ENCODE measurements around the gene SEMA5A. TPM values are rescaled to one million over a fixed set of nuclear protein-coding genes. Genes with fewer than 3 reads are reported as not detected.

Gene SEMA5A
- total and polyA plus RNA-seq, 2 of the 13 experiments (the other 11 are each of a cell fraction or from before 2014, with no cell fraction given) = 0.01 TPM; not detected in 1

DNA sequence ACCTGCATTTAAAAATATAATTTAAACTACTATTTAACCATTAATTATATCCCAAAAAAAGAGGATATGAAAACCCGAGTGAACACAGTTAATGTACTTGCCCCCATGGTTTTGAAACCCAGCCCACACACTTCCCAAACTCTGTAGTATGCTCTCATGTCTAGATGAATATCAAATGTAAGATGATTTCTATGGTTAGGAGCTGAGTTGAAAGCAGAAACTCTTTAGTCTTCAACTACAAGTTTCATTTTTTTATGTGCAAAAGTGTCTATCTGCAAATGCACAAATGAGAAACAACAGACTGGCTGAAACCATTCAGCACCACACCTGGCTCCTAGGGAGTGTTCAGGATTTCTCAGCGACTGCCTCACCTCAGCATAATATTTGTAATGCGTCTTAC lies 183.3 kb downstream of the SEMA5A start:
- CTCF ChIA-PET (ENCODE audit: low intra/inter-chr PET ratio, low total read pairs) = interaction anchor here (1.7 kb wide), 1 partner anchor 181 kb away, joined by 4 read pairs; no protein-coding TSS in a partner anchor
- TF ChIP-seq KAT7 (CRISPR knock-in tag; IDR thresholded peaks at IDR 0.05; ENCODE audit: borderline replicate concordance) (no peak), ZNF296 (CRISPR knock-in tag; conservative IDR thresholded peaks at IDR 0.05) (no peak), ZKSCAN8 (CRISPR knock-in tag; IDR thresholded peaks at IDR 0.05; ENCODE audit: borderline replicate concordance) (no peak), CEBPB (IDR thresholded peaks at IDR 0.05; ENCODE audit: borderline replicate concordance, low read depth, low read length) (no peak), XRCC5 (optimal IDR thresholded peaks at IDR 0.05; ENCODE audit: low read length) (no peak), ZNF234 (CRISPR knock-in tag; conservative IDR thresholded peaks at IDR 0.05) (no peak), SALL2 (CRISPR knock-in tag; IDR thresholded peaks at IDR 0.05) (no peak), ZNF143 (CRISPR knock-in tag; IDR thresholded peaks at IDR 0.05) (no peak), TAF15 (IDR thresholded peaks at IDR 0.05; ENCODE audit: low read depth, low read length, poor library complexity, severe bottlenecking) (no peak), CBX2 (IDR thresholded peaks at IDR 0.05; ENCODE audit: low read depth, low read length) (no peak), CBX2 (CRISPR knock-in tag; IDR thresholded peaks at IDR 0.05; ENCODE audit: low read depth) (no peak)
- TF ChIP-seq, protein P1, sequence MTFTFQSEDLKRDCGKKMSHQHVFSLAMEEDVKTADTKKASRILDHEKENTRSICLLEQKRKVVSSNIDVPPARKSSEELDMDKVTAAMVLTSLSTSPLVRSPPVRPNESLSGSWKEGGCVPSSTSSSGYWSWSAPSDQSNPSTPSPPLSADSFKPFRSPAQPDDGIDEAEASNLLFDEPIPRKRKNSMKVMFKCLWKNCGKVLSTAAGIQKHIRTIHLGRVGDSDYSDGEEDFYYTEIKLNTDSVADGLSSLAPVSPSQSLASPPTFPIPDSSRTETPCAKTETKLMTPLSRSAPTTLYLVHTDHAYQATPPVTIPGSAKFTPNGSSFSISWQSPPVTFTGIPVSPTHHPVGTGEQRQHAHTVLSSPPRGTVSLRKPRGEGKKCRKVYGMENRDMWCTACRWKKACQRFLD (CRISPR knock-in tag; IDR thresholded peaks at IDR 0.05; ENCODE audit: borderline replicate concordance) = no peak
- TF ChIP-seq, protein P2, sequence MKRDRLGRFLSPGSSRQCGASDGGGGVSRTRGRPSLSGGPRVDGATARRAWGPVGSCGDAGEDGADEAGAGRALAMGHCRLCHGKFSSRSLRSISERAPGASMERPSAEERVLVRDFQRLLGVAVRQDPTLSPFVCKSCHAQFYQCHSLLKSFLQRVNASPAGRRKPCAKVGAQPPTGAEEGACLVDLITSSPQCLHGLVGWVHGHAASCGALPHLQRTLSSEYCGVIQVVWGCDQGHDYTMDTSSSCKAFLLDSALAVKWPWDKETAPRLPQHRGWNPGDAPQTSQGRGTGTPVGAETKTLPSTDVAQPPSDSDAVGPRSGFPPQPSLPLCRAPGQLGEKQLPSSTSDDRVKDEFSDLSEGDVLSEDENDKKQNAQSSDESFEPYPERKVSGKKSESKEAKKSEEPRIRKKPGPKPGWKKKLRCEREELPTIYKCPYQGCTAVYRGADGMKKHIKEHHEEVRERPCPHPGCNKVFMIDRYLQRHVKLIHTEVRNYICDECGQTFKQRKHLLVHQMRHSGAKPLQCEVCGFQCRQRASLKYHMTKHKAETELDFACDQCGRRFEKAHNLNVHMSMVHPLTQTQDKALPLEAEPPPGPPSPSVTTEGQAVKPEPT (CRISPR knock-in tag; IDR thresholded peaks at IDR 0.05; ENCODE audit: low read depth) = no peak
- TF ChIP-seq, protein P3, sequence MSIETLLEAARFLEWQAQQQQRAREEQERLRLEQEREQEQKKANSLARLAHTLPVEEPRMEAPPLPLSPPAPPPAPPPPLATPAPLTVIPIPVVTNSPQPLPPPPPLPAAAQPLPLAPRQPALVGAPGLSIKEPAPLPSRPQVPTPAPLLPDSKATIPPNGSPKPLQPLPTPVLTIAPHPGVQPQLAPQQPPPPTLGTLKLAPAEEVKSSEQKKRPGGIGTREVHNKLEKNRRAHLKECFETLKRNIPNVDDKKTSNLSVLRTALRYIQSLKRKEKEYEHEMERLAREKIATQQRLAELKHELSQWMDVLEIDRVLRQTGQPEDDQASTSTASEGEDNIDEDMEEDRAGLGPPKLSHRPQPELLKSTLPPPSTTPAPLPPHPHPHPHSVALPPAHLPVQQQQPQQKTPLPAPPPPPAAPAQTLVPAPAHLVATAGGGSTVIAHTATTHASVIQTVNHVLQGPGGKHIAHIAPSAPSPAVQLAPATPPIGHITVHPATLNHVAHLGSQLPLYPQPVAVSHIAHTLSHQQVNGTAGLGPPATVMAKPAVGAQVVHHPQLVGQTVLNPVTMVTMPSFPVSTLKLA (IDR thresholded peaks at IDR 0.05) = no peak
- TF ChIP-seq, protein P4, sequence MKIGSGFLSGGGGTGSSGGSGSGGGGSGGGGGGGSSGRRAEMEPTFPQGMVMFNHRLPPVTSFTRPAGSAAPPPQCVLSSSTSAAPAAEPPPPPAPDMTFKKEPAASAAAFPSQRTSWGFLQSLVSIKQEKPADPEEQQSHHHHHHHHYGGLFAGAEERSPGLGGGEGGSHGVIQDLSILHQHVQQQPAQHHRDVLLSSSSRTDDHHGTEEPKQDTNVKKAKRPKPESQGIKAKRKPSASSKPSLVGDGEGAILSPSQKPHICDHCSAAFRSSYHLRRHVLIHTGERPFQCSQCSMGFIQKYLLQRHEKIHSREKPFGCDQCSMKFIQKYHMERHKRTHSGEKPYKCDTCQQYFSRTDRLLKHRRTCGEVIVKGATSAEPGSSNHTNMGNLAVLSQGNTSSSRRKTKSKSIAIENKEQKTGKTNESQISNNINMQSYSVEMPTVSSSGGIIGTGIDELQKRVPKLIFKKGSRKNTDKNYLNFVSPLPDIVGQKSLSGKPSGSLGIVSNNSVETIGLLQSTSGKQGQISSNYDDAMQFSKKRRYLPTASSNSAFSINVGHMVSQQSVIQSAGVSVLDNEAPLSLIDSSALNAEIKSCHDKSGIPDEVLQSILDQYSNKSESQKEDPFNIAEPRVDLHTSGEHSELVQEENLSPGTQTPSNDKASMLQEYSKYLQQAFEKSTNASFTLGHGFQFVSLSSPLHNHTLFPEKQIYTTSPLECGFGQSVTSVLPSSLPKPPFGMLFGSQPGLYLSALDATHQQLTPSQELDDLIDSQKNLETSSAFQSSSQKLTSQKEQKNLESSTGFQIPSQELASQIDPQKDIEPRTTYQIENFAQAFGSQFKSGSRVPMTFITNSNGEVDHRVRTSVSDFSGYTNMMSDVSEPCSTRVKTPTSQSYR (CRISPR knock-in tag; IDR thresholded peaks at IDR 0.05; ENCODE audit: borderline replicate concordance) = no peak
- TF ChIP-seq, protein P5, sequence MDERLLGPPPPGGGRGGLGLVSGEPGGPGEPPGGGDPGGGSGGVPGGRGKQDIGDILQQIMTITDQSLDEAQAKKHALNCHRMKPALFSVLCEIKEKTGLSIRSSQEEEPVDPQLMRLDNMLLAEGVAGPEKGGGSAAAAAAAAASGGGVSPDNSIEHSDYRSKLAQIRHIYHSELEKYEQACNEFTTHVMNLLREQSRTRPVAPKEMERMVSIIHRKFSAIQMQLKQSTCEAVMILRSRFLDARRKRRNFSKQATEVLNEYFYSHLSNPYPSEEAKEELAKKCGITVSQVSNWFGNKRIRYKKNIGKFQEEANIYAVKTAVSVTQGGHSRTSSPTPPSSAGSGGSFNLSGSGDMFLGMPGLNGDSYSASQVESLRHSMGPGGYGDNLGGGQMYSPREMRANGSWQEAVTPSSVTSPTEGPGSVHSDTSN (CRISPR knock-in tag; IDR thresholded peaks at IDR 0.05) = no peak

More for the DNA sequence above, 183.3 kb downstream of the SEMA5A start:
- H3K9me3 ChIP-seq (ENCODE audit: low read length) = no peaks in the 10 kb centered on the region
- ATAC-seq (no peak), DNase-seq (ENCODE audit: low spot score) (no peak), FAIRE-seq (no peak)
- H2AFZ ChIP-seq (ENCODE audit: low read length) = no peak overlapping the region
- no peaks in the 10 kb centered on the region for H4K20me1 ChIP-seq (ENCODE audit: insufficient read depth, low read length)
- H3K4me1 ChIP-seq (ENCODE audit: insufficient read depth, low read length) = no peaks in the 10 kb centered on the region
- H3K4me3 ChIP-seq (replicated peaks in 1 of 3; ENCODE audit: insufficient read depth in 1 of 3, low read depth in 2 of 3, low read length in 3 of 3) = no peak overlapping the region
- POLR2A ChIA-PET = no interaction called here
- H3K27ac ChIP-seq (ENCODE audit: extremely low read length, insufficient read depth, low read length) = no peak overlapping the region
- H3K4me2 ChIP-seq (ENCODE audit: low read depth, low read length) = no peak overlapping the region
- no peak overlapping the region for H3K9ac ChIP-seq (ENCODE audit: insufficient read depth, low read depth, low read length)
- intact Hi-C loops (cut with micrococcal nuclease; ENCODE audit: unreplicated experiment) (no loop called here), in situ Hi-C loops (cut with HindIII; ENCODE audit: extremely low pct_ligation_motif_present, low pct_unique_long_range_greater_than_20kb) (no loop called here)
- H3K27me3 ChIP-seq (ENCODE audit: control insufficient read depth in 1 of 2, insufficient read depth in 2 of 2, low read length in 2 of 2) = no peaks in the 10 kb centered on the region; a peak in 1 of 5 replicates
- no peaks in the 10 kb centered on the region for H3K79me2 ChIP-seq (ENCODE audit: insufficient read depth, low read length)
- WGBS (ENCODE audit: low lambda C conversion rate) = 2% methylated on average over 3 of the region's 3 CpGs
- no peaks in the 10 kb centered on the region for H3K36me3 ChIP-seq (replicated peaks in 1 of 2; ENCODE audit: control insufficient read depth in 1 of 2, insufficient read depth in 2 of 2, low read length in 2 of 2)
- no TSS peak for BruUV-seq (replicated peaks)
